ENCODE data around the gene ELMO3. TPM values are rescaled to one million over a fixed set of nuclear protein-coding genes. Genes with fewer than 3 reads are reported as not detected.

ELMO3 gene
- total and polyA plus RNA-seq, 9 donors: 1.1 to 14.8 (median 2.7) TPM; not detected in 1

DNA sequence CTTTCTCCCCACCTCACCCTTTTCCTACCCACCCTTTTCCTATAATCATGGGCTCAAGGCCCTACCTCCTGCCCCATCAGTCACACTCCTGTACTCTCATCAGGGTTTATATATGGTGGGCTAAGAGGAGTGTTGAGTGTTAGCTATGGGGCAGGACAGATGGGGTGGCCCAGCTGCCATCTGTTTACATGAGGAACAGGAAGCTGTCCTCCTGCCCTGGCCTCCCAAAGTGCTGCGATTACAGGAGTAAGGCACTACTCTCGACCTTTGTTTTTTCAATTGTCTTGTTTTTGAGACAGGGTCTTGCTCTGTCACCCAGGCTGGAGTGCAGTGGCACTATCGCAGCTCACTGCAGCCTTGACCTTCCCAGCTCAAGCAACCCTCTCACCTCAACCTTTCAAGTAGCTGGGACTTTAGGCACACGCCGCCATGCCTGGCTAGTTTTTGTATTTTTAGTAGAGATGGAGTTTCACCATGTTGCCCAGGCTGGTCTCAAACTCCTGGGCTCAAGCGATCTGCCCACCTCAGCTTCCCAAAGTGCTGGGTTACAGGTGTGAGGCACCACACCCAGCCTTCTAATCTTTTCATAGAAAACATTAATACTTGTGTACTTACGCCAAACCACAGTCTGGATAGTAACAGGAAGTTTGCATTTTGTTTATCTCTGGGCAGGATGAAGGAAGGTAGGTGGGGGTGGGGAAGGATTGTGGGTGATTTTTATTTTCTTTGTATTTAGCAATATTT lies 40.9 kb upstream of the ELMO3 start:
- no peaks in the 10 kb centered on the region for H3K27me3 ChIP-seq
- no peaks in the 10 kb centered on the region for H3K9me3 ChIP-seq
- WGBS, 3 donors: 83 to 91% (median 87%) methylated on average over 7 of the region's 7 CpGs
- no peak overlapping the region for H3K27ac ChIP-seq
- TF ChIP-seq POLR2A (IDR thresholded peaks at IDR 0.05): no peak
- TF ChIP-seq CTCF (IDR thresholded peaks at IDR 0.05): no peak
- no peak for TF ChIP-seq EP300 (IDR thresholded peaks at IDR 0.05)
- intact Hi-C loops (cut with DNase I): loop anchor here in 2 of 4 donors (5.0 to 10.0 kb wide), 3 partner anchors 196 to 263 kb away; partner anchors contain the start of gene CES3 (in 1 of the 2)
- no peak for DNase-seq
- H3K4me1 ChIP-seq (ENCODE audit: insufficient read depth): peaks cover 13% of the 10 kb centered on the region
- H3K4me3 ChIP-seq: no peak overlapping the region
- H3K36me3 ChIP-seq: no peaks in the 10 kb centered on the region

DNA sequence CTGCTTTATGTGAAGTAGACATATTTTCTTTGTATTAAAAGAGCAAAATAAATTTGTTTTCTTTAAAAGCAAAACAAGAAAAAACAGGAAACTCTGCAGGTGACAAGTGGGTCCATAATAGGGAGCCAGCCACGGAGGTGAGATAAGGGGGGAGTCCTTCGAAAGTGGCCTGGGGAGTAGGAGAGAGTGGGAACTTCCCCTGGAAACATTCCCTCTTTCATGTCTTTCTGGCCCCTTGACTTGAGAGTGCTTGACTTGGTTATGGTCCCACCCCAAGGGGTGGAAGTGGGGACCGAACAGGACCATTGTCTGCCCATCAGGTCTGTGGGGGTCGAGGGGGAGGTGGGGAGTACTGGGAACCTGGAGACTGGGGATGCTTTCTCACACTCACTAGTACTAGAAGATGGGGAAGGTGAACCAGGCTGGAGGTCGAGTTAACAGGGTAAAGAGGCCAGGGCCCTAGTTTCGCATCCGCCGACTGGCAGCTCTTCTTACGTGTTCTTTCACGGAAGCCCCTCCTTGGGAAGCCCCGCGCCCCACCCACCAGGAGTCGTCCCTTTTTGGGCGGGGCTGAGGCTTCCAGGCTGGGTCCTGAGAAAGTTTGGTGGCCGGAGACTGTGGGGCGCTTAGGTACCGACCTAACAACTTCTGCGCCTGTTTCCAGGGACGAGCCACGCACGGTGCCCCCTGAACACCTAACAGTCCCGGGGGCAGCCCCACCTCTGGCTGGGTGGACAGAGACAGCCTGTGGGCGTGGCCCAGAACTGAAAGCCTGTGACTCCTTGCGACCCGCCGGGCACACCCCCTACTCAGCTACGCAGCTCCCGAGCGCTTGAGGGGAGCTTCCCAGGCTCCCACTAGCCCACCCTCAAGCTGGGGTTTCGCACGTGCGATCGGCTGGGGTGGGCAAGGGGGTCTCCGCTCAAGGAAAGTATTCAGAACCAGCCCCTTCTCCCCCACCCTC lies 40.0 kb upstream of the ELMO3 start:
- Histone ChIP-seq H3K4me1 (ENCODE audit: insufficient read depth) (peaks cover 18% of the 10 kb centered on the region), H3K27ac (no peak overlapping the region), H3K27me3 (no peaks in the 10 kb centered on the region), H3K4me3 (peak overlapping the region; percentile 81), H3K9me3 (no peaks in the 10 kb centered on the region), H3K36me3 (no peaks in the 10 kb centered on the region)
- 8 to 10% (median 8%) methylated on average over 33 to 34 of the region's 34 CpGs for WGBS, 3 donors
- no peak for TF ChIP-seq EP300 (IDR thresholded peaks at IDR 0.05)
- TF ChIP-seq CTCF (IDR thresholded peaks at IDR 0.05): no peak
- TF ChIP-seq POLR2A (IDR thresholded peaks at IDR 0.05): no peak
- DNase-seq: peak in 4 of 5 donors; percentile 48 to 68 (median 60)
- intact Hi-C loops (cut with DNase I): loop anchor here in 2 of 4 donors (5.0 to 10.0 kb wide), 3 partner anchors 197 to 264 kb away; partner anchors contain the start of gene CES3 (in 1 of the 2)

GRCh38 chr16:67161595-67162058 lies 37.3 kb upstream of the ELMO3 start:
- 54 to 56% (median 55%) methylated on average over 25 of the region's 25 CpGs for WGBS, 3 donors
- TF ChIP-seq EP300 (IDR thresholded peaks at IDR 0.05) (no peak), POLR2A (IDR thresholded peaks at IDR 0.05) (no peak), CTCF (IDR thresholded peaks at IDR 0.05) (no peak)
- Histone ChIP-seq H3K27me3 (no peaks in the 10 kb centered on the region), H3K27ac (no peak overlapping the region), H3K4me1 (ENCODE audit: insufficient read depth) (peaks cover 21% of the 10 kb centered on the region), H3K4me3 (peak overlapping the region; percentile 81), H3K9me3 (no peaks in the 10 kb centered on the region), H3K36me3 (no peaks in the 10 kb centered on the region)
- peak in 2 of 5 donors; percentile 54 to 58 for DNase-seq
- intact Hi-C loops (cut with DNase I): no loop called here

- H3K4me3 ChIP-seq: no peak overlapping the region
- intact Hi-C loops (cut with DNase I): no loop called here
- H3K4me1 ChIP-seq (ENCODE audit: insufficient read depth): peaks cover 21% of the 10 kb centered on the region
These were observed 36.3 kb upstream of the ELMO3 start for GRCh38 chr16:67162506-67163163.

More at GRCh38 chr16:67162506-67163163, 36.3 kb upstream of the ELMO3 start:
- H3K27me3 ChIP-seq: no peaks in the 10 kb centered on the region
- 32 to 50% (median 40%) methylated on average over 35 to 44 of the region's 44 CpGs for WGBS, 3 donors
- peak overlapping the region in 1 of 2 donors; percentile 77 for H3K27ac ChIP-seq
- TF ChIP-seq CTCF (IDR thresholded peaks at IDR 0.05) (no peak), EP300 (IDR thresholded peaks at IDR 0.05) (no peak), POLR2A (IDR thresholded peaks at IDR 0.05) (no peak)
- H3K36me3 ChIP-seq: no peaks in the 10 kb centered on the region
- DNase-seq: no peak
- H3K9me3 ChIP-seq: no peaks in the 10 kb centered on the region

Data from ovary (tissue), 9 donors.